ENCODE data around the gene TACR1. TPM values are rescaled to one million over a fixed set of nuclear protein-coding genes. Genes with fewer than 3 reads are reported as not detected.

TACR1 gene
- total and polyA plus RNA-seq, 2 experiments from 2014 or later, result 3.5 to 7.3 TPM

- H4K20me1 ChIP-seq (replicated peaks; ENCODE audit: insufficient read depth), result no peaks in the 10 kb centered on the region
- Mint-ChIP-seq H3K4me1 (peaks cover 9% of the 10 kb centered on the region; the same call in 2 of the 3 replicates), H3K27me3 (ENCODE audit: insufficient read depth, low read depth, poor library complexity) (peaks cover 4% of the 10 kb centered on the region), H3K4me3 (no peak overlapping the region), H3K36me3 (ENCODE audit: low read depth) (no peaks in the 10 kb centered on the region), H3K9me3 (no peaks in the 10 kb centered on the region), H3K27ac (no peak overlapping the region)
- H3K4me2 ChIP-seq, result no peak overlapping the region
- H3F3A ChIP-seq (replicated peaks; ENCODE audit: low read depth), result no peaks in the 10 kb centered on the region
- H3K27ac ChIP-seq (ENCODE audit: low read depth), result no peak overlapping the region
- no peak for DNase-seq (ENCODE audit: low spot score)
- peak in 1 of 2 experiments; percentile 27; a peak in 2 of 4 replicates for TF ChIP-seq CTCF (conservative IDR thresholded peaks at IDR 0.05; ENCODE audit: low read depth in 2 of 2)
- no peak for TF ChIP-seq EZH2 (IDR thresholded peaks at IDR 0.05; ENCODE audit: low read depth, unreplicated experiment)
- TF ChIP-seq CREB1 (CRISPR knock-in tag; IDR thresholded peaks at IDR 0.05; ENCODE audit: low read depth), result no peak
- no peak for TF ChIP-seq ZNF114 (CRISPR knock-in tag; IDR thresholded peaks at IDR 0.05)
- TF ChIP-seq STAT1 (IDR thresholded peaks at IDR 0.05; ENCODE audit: unreplicated experiment), result no peak
- no peak for TF ChIP-seq NANOG (IDR thresholded peaks at IDR 0.05; ENCODE audit: borderline replicate concordance)
- no peak for TF ChIP-seq EZH2phosphoT487 (IDR thresholded peaks at IDR 0.05; ENCODE audit: unreplicated experiment)
- no peak for TF ChIP-seq REST (IDR thresholded peaks at IDR 0.05; ENCODE audit: unreplicated experiment)
- TF ChIP-seq ZNF331 (CRISPR knock-in tag; IDR thresholded peaks at IDR 0.05; ENCODE audit: low read depth), result no peak
- H3K4me3 ChIP-seq, result no peak overlapping the region
- no peak for ATAC-seq
- no peaks in the 10 kb centered on the region for H3K36me3 ChIP-seq (ENCODE audit: insufficient read depth)
- no peak overlapping the region for H2AFZ ChIP-seq
- H3K27me3 ChIP-seq (ENCODE audit: insufficient read depth), result no peaks in the 10 kb centered on the region
- no peaks in the 10 kb centered on the region for H3K79me2 ChIP-seq (replicated peaks; ENCODE audit: insufficient read depth)
- peaks cover 8% of the 10 kb centered on the region; the same call in 1 of the 2 replicates for H3K4me1 ChIP-seq (ENCODE audit: insufficient read depth)
- peaks cover 20% of the 10 kb centered on the region for H3K9me2 ChIP-seq (ENCODE audit: insufficient read depth)
These were observed 108.4 kb downstream of the TACR1 start for GRCh38 chr2:75090770-75091515.

GRCh38 chr2:75089471-75089870 lies 109.8 kb downstream of the TACR1 start:
- ATAC-seq, result no peak
- Histone ChIP-seq H3K79me2 (replicated peaks; ENCODE audit: insufficient read depth) (no peaks in the 10 kb centered on the region), H3K27me3 (ENCODE audit: insufficient read depth) (no peaks in the 10 kb centered on the region), H3F3A (replicated peaks; ENCODE audit: low read depth) (no peaks in the 10 kb centered on the region), H3K4me2 (no peak overlapping the region), H2AFZ (no peak overlapping the region), H4K20me1 (replicated peaks; ENCODE audit: insufficient read depth) (no peaks in the 10 kb centered on the region), H3K4me3 (no peak overlapping the region), H3K9me2 (ENCODE audit: insufficient read depth) (peaks cover 26% of the 10 kb centered on the region), H3K36me3 (ENCODE audit: insufficient read depth) (no peaks in the 10 kb centered on the region), H3K4me1 (ENCODE audit: insufficient read depth) (peaks cover 8% of the 10 kb centered on the region; the same call in 1 of the 2 replicates), H3K27ac (ENCODE audit: low read depth) (no peak overlapping the region)
- Mint-ChIP-seq H3K27ac (no peak overlapping the region), H3K9me3 (no peaks in the 10 kb centered on the region), H3K4me1 (peaks cover 9% of the 10 kb centered on the region; the same call in 2 of the 3 replicates), H3K4me3 (no peak overlapping the region), H3K27me3 (ENCODE audit: insufficient read depth, low read depth, poor library complexity) (peaks cover 4% of the 10 kb centered on the region), H3K36me3 (ENCODE audit: low read depth) (no peaks in the 10 kb centered on the region)
- no peak for DNase-seq (ENCODE audit: low spot score)
- TF ChIP-seq CREB1 (CRISPR knock-in tag; IDR thresholded peaks at IDR 0.05; ENCODE audit: low read depth) (no peak), JUNB (IDR thresholded peaks at IDR 0.05; ENCODE audit: unreplicated experiment) (no peak), EZH2phosphoT487 (IDR thresholded peaks at IDR 0.05; ENCODE audit: unreplicated experiment) (no peak), REST (IDR thresholded peaks at IDR 0.05; ENCODE audit: unreplicated experiment) (no peak), NANOG (IDR thresholded peaks at IDR 0.05; ENCODE audit: borderline replicate concordance) (no peak), POLR2AphosphoS5 (IDR thresholded peaks at IDR 0.05; ENCODE audit: low read depth) (no peak)

Data from GM23338 (cell line).